ENCODE measurements around the gene CPOX.

Gene CPOX

DNA sequence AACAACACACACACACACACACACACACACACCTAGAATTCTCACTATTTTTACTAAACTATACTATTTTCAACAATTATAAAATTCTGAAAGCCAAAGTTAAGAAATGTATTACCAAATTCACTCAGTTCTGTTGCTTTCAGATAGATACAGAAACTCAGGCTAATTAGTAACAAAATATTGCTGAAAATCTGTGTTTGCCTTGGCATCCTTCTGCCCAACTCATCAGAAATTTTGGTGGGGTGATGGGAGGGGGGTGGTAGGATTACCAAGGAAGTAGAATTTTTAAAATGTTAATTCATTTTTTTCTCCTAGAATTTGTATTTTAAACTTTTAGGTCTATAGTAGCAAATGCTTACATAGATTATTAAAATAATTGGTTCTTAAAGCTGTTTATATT lies 2.7 kb upstream of the CPOX start:
- no peak for DNase-seq (ENCODE audit: low spot score)

DNA sequence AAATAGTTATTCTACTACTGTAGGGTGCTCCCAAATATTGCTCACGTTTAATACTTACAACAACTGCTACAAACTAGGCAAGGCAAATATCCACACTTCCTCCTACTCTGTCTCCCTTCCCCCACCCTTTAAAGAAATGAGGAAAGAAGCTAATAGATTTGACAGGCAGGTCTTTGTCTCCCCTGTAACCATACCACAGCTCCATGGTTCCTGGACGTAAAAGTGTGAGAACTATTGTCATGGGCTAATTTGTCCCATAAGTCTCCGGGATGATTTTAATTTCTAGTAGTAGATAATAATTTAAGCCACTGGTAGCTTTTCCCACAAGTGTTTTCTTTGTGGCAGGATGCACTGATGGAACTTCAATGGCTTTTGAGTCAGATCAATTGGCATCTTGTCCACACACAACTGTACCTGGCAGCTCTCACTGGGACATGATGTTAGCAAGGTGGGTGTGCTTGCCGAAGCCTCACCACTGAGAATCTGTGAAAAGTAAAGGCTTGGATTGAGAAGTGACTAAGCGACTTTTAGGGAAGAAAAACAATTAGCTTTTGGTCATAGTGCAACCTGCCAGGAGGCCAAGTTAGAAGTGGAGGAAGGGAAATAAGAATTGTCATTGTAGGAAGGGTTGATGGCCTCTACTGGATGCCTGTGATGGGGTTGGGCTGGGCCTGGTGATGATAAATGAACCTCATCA lies 1.4 kb upstream of the CPOX start:
- no peak for DNase-seq (ENCODE audit: low spot score)

DNA sequence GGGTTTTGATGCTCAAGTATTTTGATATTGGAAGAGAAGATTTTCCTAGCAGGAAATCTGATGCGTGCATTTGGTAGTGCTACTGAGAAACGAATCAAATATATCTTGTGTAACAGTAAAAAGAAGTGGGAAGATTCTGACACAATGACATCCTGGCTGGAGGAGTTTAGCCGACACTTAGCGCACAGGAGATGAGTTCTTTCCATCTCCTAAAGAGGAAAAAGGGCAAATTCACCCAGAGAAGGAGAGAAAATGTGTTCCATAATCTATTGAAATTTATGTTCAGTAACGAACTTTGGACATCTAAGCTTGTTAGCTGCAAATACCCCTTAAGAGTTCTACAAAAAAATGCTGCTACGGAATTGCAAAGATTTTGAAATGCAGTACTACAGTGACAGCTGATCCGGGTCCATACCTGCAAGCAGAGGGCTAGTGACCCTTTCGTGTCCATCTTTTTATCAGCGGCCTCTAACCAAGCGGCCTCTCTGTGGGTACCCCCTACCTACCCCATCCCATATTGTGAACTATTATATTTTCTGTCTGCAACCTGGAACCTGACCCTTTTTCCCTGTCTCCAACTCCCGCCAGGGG lies 971 bp downstream of the CPOX start:
- no peak for DNase-seq (ENCODE audit: low spot score)

DNA sequence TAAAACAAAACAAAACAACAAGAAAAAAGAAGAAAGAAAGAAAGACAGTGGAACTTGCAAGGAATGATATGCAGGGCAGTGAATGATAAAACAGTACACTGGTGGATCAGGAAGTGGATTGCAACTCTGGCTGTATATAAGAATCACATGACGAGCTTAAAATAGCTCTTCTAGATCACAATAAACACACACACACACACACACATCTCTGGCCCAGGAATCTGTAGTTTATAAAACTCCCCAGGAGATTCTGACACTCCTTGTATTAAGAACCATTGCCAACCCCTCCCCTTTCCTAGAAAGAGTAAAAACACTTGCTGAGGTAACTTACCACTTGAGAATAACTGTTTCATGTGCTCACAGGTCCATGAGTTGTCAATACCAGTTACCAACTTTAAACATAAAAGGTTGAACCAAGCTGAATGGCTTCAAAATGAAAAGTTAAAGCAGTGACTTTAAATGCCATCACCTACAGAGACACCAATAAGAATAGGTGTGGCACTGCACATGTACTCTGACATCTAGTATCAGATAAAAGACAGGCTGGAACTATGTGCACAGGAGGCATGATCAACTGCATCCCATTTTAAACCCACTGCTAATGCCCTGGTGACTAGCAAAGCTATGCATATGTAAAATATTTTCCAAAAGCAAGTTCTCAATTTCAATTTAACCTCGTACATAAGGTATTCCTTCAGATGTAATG lies 3.9 kb downstream of the CPOX start:
- no peak for DNase-seq (ENCODE audit: low spot score)

DNA sequence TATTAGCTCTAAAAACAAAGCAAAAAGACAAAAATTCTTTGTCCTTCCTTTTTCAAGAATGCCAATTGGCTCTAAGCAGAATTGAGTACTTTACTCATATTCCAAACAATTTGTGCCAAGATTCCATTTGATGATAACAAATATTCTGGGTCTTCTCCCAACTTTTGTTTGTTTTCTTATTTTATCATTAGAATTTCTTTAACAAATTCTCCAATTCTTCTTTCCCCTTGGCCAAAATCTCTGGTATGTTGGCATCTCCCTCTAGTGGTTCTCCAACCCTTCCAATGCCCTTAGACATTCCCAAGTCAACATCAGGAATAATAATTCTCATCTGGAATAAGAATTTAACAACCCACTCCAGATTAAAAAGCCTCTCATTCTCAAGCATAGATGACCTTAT lies 5.3 kb downstream of the CPOX start:
- peak; percentile 31 for DNase-seq (ENCODE audit: low spot score)

DNA sequence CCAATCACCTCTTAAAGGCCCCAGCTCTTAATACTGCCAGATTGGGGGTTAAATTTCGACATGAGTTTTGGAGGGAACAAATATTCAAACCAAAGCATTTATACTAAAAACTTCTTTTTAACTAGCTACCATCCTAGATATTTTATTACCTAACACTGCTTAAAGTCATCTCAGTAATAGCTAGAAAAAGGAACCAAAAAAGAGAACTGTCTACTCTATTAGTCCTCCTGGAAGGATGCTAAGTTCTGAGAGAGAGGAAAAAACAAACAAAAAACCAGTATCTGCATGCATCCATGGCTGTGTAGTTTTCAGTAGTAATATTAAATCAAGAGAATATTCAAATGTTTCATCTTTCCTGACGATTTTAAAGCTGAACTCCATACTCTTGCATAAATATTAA lies 5.8 kb downstream of the CPOX start:
- DNase-seq (ENCODE audit: low spot score), result no peak

DNA sequence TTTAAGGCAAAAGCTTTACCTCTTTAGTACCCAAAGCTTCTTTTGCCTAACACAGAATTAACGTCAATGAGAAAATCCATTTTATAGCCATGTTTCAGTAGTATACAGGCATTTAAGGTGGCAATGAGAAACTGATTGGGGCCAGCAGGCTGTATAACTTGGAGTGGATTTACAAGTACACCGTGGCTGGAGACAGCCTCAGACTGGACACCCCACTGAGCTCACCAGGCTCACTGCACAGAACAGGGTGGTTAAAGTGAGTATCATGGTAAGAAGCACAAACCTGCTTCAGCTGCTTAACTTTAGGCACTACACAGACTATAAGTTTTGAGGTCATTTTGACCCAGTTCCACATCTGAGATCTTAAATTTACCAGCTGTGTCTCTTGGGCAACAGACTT lies 8.9 kb downstream of the CPOX start:
- no peak for DNase-seq (ENCODE audit: low spot score)

DNA sequence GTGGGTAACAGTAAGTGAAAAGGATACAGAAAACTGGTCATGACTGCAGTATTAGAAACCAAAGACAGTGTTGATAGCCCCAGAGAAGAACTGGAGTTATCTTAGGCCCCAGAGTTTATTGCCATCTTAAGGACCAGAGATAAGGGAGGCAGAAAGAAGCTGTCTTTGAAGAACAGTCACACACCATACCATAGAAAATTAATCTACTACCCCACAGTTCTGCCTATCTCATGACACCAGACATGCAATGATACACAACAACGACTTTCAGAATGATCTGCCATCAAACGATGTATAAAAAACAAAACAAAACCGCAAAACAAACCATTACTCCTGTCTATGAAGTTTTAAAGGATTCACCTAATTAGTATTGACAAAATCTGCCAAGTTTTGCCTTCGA lies 9.6 kb downstream of the CPOX start:
- no peak for DNase-seq (ENCODE audit: low spot score)

DNA sequence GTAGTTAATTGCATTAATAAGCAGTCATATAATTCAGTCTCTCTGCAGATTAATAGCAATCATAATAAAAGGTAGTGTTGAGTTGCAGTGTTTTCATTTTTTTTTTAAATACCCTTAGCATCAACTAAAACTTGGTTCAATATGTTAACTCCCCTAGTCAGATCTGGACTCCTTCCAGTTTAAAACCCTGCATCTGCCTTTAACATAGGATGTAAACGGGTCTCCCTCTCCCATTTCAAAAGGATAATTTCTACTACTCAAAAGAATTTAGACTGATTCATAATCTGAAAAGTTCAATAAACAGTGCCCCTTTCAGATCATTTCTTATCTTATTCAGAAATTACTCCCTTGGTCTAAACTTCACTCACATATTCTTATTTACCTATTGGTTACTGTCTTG lies 11.4 kb downstream of the CPOX start:
- DNase-seq (ENCODE audit: low spot score), result no peak

DNA sequence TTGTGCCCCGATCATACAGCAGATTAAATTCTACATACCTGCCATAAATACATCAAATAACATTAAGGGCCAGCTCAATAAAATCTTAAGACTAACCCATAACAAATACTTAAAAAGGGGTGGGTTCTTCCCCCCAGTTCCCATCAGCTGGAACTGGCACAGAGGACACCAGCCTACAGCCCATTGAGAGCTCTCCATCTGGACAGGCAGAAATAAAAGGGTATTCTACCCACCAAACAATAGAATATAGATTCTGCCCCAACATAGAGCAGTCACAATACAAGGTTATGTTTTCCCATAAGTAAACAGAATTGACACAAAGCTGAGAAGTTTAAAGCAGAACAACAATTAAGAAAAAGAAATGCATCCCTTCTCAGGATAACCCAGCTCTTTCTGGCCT lies 11.9 kb downstream of the CPOX start:
- no peak for DNase-seq (ENCODE audit: low spot score)

DNA sequence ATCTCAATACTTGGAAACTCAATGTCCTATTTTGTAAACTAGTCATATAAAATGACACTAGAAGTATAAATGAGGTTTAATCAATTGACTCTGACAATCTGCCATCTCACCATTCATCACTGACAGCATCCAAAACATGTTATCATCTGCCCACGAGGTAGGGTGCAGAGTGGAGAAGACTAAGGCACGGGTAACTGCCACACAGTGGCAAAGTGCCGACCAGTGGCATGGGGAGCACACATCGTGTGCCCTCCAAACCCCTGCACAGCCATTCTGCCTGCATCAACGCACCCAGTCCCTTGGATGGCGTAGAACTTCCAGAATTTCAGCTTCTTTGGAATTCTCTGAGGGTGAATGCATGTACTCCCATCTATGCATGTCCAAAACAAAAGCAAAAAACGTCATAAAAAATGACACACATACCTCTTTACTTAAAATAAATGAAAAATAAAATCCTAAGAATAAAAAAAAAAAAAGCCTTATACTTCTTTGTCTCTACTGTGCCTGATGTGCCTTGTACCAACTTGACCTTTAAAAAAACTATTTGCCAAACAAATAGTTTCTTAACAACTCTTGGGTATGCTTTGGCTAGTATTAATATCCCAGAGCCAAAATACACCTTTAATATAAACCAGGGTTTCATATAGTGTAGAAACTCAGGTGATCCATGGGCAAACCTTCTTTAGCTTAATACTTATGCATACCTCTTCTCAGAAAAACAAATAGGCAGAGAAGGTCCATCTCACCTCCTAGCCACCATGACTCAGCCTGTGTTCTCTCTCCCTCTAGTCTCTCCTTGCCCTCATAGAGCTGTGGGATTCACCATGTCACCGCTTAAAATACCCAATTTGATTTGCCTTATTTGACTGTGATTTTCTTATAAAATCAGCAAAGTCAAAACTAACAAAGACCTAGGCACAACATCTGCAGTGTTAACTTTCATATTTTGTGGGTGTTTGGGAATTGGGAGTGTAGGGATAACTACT lies 12.7 kb downstream of the CPOX start:
- DNase-seq (ENCODE audit: low spot score), result no peak

DNA sequence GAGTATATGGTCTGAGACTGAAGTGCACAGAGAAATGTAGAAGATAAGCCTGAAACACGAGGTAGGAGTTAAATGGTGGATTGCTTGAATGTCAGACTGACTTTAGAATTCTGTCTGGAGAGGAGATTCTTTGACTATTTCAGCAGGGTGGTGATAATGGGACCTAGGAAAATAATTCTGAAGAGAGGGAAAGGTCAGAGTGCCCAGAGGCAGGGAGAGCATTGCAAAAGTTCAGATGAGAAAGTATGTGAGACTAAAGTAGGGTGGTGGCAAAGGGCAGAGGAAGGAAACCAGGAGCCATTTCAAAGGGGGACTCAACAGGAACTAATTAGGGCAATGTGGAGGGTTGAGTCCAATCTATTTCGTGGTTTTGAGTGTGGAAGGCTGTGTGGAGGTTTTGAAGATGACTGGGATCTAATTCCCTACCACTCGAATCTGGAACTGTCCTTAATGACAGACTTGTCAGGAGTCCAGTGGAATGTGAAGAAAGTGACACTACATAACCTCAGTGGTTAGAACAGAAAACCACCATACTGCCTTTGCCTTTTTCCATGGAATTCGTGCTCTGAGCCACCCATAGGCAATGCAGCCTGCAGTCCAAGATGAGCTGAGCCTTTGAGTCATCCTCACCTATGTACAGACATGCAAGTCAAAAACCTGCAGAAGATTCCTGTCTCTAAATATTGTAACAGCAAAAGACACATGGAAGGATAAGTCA lies 16.1 kb downstream of the CPOX start:
- peak; percentile 32 for DNase-seq (ENCODE audit: low spot score)

DNA sequence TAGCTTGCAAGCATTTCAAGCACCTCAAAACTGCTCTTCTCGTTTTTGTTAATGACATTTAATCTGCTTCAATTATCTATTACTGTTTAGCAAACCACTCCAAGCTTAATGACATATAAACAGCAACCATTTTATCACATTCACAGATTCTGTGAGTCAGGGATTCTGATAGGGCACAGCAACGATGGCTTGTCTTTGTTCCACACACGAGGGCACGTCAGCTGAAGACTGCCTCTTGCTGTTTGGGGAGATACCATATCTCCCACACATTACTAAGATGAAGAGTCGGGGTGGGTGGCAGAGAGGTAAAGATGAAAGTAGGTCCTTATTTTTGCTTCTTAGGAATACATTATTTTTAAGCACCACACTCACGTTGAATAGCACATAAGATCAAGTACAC lies 19.3 kb downstream of the CPOX start:
- DNase-seq (ENCODE audit: low spot score), result no peak

DNA sequence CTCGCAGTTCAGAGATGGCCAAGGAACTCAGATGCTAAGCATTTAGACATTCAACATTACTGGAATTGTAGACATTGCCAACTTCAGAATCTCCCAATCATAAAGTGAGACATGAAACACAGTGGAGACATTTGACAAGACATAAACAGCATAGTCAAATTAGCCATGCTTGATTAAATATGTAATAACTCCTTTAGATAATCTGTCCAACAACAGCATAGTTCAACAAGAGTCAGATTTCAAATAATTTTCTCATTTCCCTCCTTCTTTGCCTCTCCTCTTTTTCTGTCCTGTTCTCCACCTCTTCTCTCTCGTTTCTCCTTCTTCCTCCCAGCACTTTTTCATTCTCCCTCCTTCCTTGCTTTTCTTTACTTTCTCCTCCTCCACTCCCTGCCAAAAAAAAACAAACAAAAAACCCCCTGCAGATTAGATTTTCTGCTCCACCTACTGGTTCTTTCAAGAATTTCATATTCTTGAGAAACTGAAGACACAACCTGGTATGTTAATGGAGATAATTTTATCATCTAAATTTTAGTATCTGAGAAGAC lies 20.2 kb downstream of the CPOX start:
- peak; percentile 16 for DNase-seq (ENCODE audit: low spot score)

DNA sequence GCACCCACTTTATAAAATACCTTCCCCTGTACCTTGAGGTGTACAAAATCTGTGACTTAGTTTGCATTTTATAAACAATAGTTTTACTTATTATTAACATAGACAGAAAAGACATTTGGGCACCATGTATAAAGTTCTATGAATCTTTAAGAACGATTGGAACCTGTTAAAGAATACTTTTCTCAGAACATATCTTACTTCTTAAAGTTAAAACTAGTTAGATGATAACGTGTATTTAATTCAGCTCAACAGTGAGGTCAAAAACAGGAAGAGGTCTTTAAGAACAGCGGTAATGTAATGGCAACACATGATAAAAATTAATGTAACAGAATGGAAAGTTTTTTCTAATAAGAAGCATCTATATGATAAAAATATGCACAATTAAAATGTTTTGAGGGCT lies 25.0 kb downstream of the CPOX start:
- DNase-seq (ENCODE audit: low spot score), result no peak

DNA sequence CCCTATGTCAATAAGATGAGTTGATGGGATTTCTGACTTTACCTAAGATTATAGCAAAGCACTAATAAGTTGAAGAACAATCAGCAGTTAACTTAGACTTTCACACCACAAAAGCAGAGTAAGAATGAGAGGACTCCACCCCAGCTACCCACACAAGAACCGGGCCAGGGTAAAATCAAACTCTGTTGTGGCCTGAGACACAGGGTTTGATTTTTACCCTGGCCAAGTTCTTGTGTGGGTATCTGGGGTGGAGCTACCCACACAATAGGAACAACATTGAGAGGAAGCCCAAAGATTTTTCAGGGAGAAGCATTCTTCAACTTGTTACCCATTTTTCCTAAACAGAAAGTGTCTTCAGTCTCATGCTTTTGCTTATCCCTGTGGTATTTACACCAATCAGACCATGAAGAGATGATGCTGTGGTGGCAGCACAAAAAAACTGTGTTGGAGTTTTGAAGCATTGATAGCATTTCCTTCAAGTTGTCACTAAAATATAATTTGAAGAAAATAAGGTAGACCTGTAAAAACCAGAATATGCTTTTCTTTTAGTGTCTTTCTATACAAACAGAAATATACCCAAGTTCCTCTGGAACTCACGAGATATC lies 25.6 kb downstream of the CPOX start:
- DNase-seq (ENCODE audit: low spot score), result no peak

DNA sequence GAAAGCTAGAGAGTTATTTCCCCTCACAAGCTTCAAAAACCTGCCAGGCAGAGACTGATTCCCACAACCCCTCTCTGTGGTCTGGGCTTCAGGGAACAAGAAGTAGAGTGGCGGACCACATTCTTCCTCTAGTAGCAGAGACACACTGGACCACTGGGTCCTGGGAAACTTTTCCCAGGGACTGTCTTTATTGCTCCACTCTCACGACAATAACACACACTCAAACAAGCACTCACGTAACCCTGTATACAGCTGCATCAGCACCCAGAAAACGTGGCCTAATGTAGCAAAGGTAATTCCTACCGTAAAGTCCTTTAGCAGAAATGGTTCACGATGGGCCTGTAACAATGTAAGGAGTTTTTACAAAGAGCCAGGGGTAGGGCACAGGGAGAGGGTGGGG lies 27.6 kb downstream of the CPOX start:
- no peak for DNase-seq (ENCODE audit: low spot score)

DNA sequence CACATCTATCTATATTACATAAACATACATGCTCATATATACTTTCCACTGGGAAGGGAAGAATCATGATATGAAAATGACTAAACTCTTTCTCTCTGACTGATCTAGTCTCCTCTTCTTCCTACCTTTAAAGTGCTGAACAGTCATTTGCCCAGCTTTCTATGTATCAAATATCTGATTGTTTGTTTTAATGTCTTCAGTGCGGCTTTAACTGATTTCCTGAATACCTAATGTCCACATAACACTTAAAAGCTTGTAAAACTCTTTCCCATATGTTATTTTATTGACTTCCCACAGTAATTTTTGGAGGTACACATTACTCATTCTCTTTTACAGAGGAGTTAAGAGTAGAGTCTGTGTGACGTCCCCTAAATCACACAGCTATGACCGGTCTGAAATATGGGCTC lies 28.2 kb downstream of the CPOX start:
- no peak for DNase-seq (ENCODE audit: low spot score)

DNA sequence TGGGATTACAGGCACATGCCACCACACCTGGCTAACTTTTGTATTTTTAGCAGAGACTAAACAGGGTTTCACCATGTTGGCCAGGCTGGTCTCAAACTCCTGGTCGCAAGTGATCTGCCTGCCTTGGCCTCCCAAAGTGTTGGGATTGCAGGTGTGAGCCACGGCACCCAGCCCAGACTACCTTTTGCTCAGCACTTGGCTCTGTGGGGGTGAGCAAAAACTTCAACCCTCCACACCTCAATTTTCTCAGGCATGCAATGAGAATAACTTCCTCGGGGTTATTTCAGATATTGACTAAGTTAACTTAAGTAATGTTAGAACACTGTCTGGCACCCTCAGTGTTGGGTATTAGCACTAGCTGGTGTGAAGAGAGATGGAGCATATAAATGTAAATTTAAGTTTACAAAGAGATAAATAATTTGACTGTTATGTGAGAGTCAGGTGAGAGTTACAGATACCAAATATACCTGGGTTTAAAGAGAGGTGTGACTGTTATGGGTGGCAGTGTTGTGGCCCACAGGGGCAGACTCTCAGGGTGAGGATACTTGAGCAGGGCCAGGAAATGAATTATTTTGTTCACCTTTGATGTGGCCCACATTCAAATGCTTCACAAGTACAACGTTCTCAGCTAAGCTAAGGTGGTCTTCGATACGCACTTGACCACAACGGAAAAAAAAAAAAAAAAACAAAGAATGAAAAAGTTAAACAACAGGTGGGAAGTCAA lies 29.0 kb downstream of the CPOX start:
- DNase-seq (ENCODE audit: low spot score), result no peak

DNA sequence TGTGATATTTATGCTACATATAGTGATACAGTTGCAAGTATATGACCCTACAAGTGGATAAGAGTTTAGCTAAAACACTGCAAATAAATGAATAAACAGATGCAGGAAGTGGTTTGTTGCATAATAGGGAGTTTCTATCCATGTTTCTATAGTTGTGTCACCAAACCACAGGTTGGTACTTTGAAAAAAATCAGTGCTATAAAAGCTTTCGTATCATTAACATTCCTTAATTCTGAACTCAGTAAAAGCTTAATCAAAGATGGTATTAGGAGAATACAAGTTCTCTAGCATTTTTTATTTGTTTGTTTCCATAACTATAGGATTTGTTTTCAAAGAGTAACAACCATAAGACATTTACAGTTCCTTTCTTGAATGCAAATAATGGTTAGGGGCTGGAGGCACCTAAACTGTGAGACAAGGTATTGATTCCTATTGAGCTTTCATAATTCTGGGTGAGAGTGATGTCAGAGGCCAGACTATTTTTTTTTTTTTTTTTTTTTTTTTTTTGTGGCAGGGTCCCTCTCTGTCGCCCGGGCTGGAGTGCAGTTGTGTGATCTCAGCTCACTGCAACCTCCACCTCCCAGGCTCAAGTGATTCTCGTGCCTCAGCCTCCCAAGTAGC lies 29.6 kb downstream of the CPOX start:
- peak; percentile 21 for DNase-seq (ENCODE audit: low spot score)
